ENCODE measurements around the gene CEACAM1.
"Not testable (repeated sequence)": the region's sequence is repeated elsewhere in the genome, so short reads cannot be mapped to it uniquely, and the experiment has no call there.

Gene CEACAM1

DNA sequence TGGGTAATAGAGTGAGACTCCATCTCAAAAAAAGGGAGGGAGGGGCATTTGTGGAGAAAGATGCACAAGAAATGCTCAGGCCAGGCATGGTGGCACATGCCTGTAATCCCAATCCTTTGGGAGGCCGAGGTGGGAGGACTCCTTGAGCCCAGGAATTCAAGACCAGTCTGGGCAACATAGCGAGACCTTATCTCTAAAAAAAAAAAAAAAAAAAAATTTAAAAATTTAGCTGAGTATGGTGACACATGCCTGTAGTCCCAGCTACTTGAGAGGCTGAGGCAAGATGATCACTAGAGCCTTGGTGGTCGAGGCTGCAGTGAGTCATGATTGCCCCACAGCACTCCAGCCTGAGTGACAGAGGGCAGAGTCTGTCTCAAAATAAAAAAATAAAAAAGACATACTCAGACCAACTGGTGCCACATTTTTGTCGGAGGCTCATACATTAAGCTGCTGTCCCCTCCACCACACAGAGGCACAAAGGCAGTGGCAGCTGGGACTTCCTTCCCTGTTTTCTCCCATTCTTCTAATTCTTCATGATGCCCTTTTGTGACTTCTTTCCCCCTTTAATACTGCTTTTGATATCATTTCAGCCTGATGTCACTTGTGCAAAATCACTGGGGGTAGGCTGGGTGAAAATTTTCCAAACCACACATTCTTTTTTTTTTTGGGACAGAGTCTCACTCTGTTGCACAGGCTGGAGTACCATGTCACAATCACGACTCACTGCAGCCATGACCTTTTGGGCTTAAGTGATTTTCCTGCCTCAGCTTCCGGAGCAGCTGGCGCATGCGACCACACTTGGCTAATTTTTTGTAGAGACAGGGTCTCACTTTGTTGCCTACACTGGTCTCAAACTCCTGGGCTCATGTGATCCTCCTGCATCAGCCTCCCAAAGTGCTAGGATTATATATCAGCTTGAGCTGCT lies 58.7 kb downstream of the CEACAM1 start:
- no peak overlapping the region for H3K4me3 ChIP-seq (ENCODE audit: low read depth, low read length)
- TF ChIP-seq, protein P1, sequence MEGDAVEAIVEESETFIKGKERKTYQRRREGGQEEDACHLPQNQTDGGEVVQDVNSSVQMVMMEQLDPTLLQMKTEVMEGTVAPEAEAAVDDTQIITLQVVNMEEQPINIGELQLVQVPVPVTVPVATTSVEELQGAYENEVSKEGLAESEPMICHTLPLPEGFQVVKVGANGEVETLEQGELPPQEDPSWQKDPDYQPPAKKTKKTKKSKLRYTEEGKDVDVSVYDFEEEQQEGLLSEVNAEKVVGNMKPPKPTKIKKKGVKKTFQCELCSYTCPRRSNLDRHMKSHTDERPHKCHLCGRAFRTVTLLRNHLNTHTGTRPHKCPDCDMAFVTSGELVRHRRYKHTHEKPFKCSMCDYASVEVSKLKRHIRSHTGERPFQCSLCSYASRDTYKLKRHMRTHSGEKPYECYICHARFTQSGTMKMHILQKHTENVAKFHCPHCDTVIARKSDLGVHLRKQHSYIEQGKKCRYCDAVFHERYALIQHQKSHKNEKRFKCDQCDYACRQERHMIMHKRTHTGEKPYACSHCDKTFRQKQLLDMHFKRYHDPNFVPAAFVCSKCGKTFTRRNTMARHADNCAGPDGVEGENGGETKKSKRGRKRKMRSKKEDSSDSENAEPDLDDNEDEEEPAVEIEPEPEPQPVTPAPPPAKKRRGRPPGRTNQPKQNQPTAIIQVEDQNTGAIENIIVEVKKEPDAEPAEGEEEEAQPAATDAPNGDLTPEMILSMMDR (IDR thresholded peaks at IDR 0.05; ENCODE audit: low read depth, low read length, missing control alignments), result no peak
- in situ Hi-C loops (cut with HindIII; ENCODE audit: low sequenced_read_pairs), result no loop called here
- DNase-seq (ENCODE audit: low read depth), result no peak

DNA sequence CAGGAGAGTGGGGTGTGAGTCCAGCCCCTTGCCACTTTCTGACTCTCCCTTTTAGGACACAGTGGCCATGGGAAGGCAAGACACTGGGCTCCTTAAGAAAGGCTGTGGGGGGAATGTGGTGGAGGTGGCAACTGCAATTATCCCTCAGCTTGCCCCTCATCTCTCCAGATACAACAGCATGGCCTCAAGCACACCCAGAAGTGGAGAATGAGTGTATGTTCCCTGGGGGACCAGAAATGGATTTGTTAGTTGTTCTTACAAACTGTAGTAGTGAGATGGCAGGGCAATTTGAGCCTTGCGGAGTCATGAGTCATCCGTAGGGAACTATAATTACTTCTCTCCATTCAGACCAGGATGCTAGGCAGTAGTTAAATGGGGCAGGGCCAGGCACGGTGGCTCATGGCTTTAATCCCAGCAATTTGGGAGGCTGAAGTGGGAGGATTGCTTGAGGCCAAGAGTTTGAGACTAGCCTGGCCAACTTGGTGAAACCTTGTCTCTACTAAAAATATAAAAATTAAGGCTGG lies 59.9 kb downstream of the CEACAM1 start:
- no peak overlapping the region for H3K4me3 ChIP-seq (ENCODE audit: low read depth, low read length)
- TF ChIP-seq, protein P1 (IDR thresholded peaks at IDR 0.05; ENCODE audit: low read depth, low read length, missing control alignments), result no peak
- in situ Hi-C loops (cut with HindIII; ENCODE audit: low sequenced_read_pairs), result no loop called here
- DNase-seq (ENCODE audit: low read depth), result no peak

DNA sequence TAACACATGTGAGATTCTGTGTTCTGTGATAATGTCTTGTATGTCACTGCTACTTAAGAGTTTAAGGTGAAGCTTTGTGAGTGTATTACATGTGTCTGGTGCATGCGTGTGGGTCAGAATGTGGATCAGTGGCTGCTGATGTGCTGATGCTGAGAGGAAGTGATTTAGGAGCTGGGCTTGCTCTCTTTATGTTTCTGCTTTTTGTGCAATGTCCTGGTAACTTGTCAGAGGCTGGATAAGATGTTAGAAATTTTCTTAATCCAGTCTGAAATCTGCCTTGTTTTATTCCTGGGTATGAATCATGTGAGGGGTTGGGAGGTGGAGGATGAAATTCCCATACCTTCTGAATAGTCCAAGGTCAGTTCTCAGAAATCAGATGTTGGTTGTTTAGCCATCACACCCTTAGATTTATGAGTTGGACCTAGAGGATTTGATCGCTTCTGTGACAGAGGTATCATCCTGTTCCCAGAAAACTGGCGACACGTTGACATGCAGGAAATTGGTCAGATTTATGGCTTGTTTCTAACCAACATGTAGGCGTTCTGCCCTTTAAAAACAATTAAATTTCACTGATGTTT lies 61.0 kb downstream of the CEACAM1 start:
- no peak for DNase-seq (ENCODE audit: low read depth)
- in situ Hi-C loops (cut with HindIII; ENCODE audit: low sequenced_read_pairs), result no loop called here
- no peak overlapping the region for H3K4me3 ChIP-seq (ENCODE audit: low read depth, low read length)
- TF ChIP-seq, protein P1 (IDR thresholded peaks at IDR 0.05; ENCODE audit: low read depth, low read length, missing control alignments), result no peak

DNA sequence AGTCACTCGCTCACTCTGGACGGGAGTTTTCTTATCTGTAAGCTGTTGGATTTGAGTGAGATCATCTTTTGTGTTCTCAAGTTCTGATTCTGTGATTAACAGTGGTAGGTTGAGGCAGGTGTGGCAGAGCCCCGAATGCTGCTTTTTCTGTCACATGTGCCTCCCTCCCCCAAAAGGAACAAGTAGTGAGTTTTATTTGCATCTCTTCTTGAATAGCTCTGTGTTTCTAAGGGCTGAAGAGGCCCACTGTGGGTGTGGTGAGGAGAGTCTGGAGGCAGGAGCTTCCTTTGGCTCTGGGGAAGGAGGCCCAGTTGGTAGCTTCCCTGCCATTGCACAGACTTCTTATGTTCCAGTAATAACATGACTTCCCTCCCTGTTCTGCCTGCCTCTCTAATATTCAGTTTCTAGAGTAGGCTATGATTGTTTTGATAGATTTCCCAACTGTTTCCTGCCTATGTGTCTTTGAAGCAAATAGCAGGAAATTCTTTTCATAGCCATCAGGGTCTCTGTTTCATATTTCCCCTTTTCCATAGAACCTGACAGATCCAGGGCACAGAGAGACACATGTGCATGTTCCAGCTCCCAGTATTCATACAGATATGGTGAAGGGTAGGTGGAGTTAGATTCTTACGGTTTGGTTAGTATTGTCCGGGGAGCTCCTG lies 61.6 kb downstream of the CEACAM1 start:
- no peak for DNase-seq (ENCODE audit: low read depth)
- no peak overlapping the region for H3K4me3 ChIP-seq (ENCODE audit: low read depth, low read length)
- TF ChIP-seq, protein P1 (IDR thresholded peaks at IDR 0.05; ENCODE audit: low read depth, low read length, missing control alignments), result no peak
- in situ Hi-C loops (cut with HindIII; ENCODE audit: low sequenced_read_pairs), result no loop called here

DNA sequence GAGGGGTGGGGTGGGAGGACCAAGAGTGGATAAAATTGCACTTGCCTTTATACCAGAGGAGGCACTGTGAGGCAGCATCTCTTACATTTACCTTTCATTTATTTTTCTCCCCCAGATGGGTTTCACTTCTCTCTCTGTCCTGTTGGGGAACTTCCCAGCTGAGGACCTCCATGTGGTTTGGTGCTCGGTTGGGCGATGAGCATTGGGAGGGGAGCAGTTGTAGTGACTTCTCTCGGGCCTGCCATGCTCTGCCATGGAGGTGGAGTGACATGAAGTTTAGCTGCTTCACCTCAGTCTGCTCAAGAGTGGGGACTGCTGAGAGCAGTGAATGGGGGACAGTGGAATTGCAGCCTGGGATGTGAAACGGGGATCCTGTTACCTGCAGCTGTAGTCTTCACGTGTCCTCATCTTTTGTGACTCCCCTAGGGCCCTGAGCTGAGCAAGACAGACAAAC lies 62.4 kb downstream of the CEACAM1 start:
- in situ Hi-C loops (cut with HindIII; ENCODE audit: low sequenced_read_pairs), result no loop called here
- TF ChIP-seq, protein P1 (IDR thresholded peaks at IDR 0.05; ENCODE audit: low read depth, low read length, missing control alignments), result no peak
- no peak overlapping the region for H3K4me3 ChIP-seq (ENCODE audit: low read depth, low read length)
- no peak for DNase-seq (ENCODE audit: low read depth)

DNA sequence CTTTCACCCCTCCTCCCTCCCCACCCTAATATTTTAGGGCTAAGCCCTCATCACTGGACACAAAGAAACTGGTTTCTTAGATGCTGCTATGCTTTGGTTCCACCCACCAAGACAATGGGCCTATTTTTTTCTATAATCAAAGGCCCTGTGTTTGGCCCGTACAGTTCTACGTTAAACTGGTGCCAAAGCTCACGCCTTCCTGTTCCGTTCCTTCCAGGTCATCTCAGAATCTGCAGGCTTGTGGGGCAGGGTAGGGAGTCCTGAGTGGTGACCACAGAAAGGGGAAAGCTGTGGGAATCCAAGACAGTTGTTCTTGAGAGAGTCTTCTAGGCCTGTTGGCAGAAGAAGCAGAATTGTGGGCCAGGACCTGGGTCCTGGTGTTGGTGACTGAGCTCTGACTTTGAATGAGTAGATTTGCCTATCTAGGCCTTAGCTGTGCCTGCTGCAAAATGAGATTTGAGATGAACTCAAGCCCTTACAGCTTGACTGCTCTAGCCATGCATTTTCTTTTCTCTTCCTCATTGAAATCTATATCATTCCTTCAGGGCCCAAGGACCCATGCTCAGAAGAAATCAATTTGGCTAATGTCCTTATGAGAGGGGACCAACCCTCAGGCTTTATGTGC lies 66.5 kb downstream of the CEACAM1 start:
- no peak overlapping the region for H3K4me3 ChIP-seq (ENCODE audit: low read depth, low read length)
- TF ChIP-seq, protein P1 (IDR thresholded peaks at IDR 0.05; ENCODE audit: low read depth, low read length, missing control alignments), result no peak
- in situ Hi-C loops (cut with HindIII; ENCODE audit: low sequenced_read_pairs), result no loop called here
- DNase-seq (ENCODE audit: low read depth), result no peak

DNA sequence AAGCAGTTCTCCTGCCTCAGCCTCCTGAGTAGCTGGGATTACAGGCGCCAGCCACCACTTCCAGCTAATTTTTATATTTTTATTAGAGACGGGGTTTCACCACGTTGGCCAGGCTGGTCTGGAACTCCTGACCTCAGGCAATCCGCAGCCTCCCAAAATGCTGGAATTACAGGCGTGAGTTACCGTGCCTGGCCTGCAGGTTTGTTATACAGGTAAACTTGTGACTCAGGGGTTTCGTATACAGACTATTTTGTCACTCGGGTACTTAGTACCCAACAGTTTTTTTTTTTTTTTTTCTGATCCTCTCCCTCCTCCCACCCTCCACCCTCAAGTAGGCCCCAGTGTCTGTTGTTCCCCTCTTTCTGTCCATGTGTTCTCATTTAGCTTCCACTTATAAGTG lies 67.0 kb downstream of the CEACAM1 start:
- in situ Hi-C loops (cut with HindIII; ENCODE audit: low sequenced_read_pairs); DNase-seq (ENCODE audit: low read depth); H3K4me3 ChIP-seq (ENCODE audit: low read depth, low read length): not testable (repeated sequence)

Measured in astrocyte of the cerebellum (primary cell).